IMR-90 (cell line): Measurements from ENCODE around the gene TGDS. TPM values are rescaled to one million over a fixed set of nuclear protein-coding genes. Genes with fewer than 3 reads are reported as not detected.

ENCODE experiments used
- ATAC-seq: fragments of 200-7000 bp; cut with Tn5 transposase; 2 replicates; pipeline ENCODE4 v1.9.1; 2020; ENCODE audit warnings: low read depth, mild to moderate bottlenecking, moderate library complexity
- BruUV-seq: library from RNA; stranded (reverse); fragments of 400-500 nt; replicated peaks from 2 replicates; lab custom pipeline; 2021; lab: Mats Ljungman, UMichigan
- CTCF ChIA-PET: fragments of 300-600 bp; formaldehyde crosslinking; extraction: SDS; loops from one replicate; lab custom pipeline; 2021; ENCODE audit warnings: antibody characterized with exemption; lab: Yijun Ruan, JAX
- POLR2A ChIA-PET: fragments of 300-600 bp; sonication (Branson Sonifier 250); formaldehyde crosslinking; loops from one replicate; lab custom pipeline; 2022; ENCODE audit warnings: antibody characterized with exemption; ENCODE audit not compliant: unreplicated experiment; lab: Charles Lee
- DNase-seq: peaks from one replicate; pipeline ENCODE4 v3.0.0; 2013
- H2AFZ ChIP-seq: replicated peaks from 2 replicates; pipeline ENCODE3; 2013; ENCODE audit warnings: low read length, mild to moderate bottlenecking; ENCODE audit not compliant: poor library complexity
- H2AK5ac ChIP-seq: 2 replicates; pipeline ENCODE4 v1.6.1; 2013; ENCODE audit warnings: low read depth, low read length, inconsistent platforms
- H2AK9ac ChIP-seq: replicated peaks from 2 replicates; pipeline ENCODE3; 2013; ENCODE audit warnings: mild to moderate bottlenecking, low read depth, low read length, moderate library complexity; ENCODE audit not compliant: poor library complexity
- H2BK120ac ChIP-seq: 2 replicates; pipeline ENCODE4 v1.6.1; 2013; ENCODE audit warnings: low read depth, low read length, inconsistent platforms
- H2BK15ac ChIP-seq: 3 replicates; pipeline ENCODE4 v1.6.1; 2013; ENCODE audit warnings: low read depth, low read length, inconsistent platforms
- H2BK20ac ChIP-seq: 2 replicates; pipeline ENCODE4 v1.6.1; 2013; ENCODE audit warnings: low read depth, mild to moderate bottlenecking, inconsistent platforms, low read length, moderate library complexity
- H2BK5ac ChIP-seq: 2 replicates; pipeline ENCODE4 v1.6.1; 2013; ENCODE audit warnings: mild to moderate bottlenecking, low read depth, low read length, inconsistent platforms; ENCODE audit not compliant: poor library complexity, severe bottlenecking
- H3K14ac ChIP-seq: replicated peaks from 2 replicates; pipeline ENCODE4 v1.6.1; 2013; ENCODE audit warnings: low read depth, low read length, inconsistent platforms
- H3K18ac ChIP-seq: 2 replicates; pipeline ENCODE4 v1.6.1; 2013; ENCODE audit warnings: low read depth, low read length, control low read depth
- H3K23ac ChIP-seq: 2 replicates; pipeline ENCODE4 v1.6.1; 2013; ENCODE audit warnings: low read depth, low read length, inconsistent platforms
- H3K27ac ChIP-seq: 2 replicates; pipeline ENCODE4 v1.5.1; 2013; ENCODE audit warnings: mild to moderate bottlenecking, control low read depth, low read length; ENCODE audit not compliant: insufficient read depth
- H3K27me3 ChIP-seq: 2 replicates; pipeline ENCODE4 v1.6.1; 2013; ENCODE audit warnings: low read length; ENCODE audit not compliant: control insufficient read depth, insufficient read depth
- H3K36me3 ChIP-seq: 2 replicates; pipeline ENCODE4 v1.6.1; 2013; ENCODE audit warnings: low read length, mixed read lengths; ENCODE audit not compliant: control insufficient read depth, insufficient read depth
- H3K4ac ChIP-seq: 2 replicates; pipeline ENCODE4 v1.6.1; 2013; ENCODE audit warnings: low read depth, low read length, inconsistent platforms
- H3K4me1 ChIP-seq: 2 replicates; pipeline ENCODE4 v1.6.1; 2013; ENCODE audit warnings: low read length, mixed read lengths; ENCODE audit not compliant: control insufficient read depth, insufficient read depth
- H3K4me2 ChIP-seq: 2 replicates; pipeline ENCODE4 v1.6.1; 2013; ENCODE audit warnings: low read depth, mild to moderate bottlenecking, control low read depth, low read length, moderate library complexity
- H3K4me3 ChIP-seq: 2 replicates; pipeline ENCODE4 v1.5.1; 2013; ENCODE audit warnings: low read depth, mild to moderate bottlenecking, control low read depth, low read length, moderate library complexity; ENCODE audit not compliant: insufficient read depth
- H3K56ac ChIP-seq: 2 replicates; pipeline ENCODE4 v1.6.1; 2013; ENCODE audit warnings: low read length, inconsistent platforms; ENCODE audit not compliant: insufficient read depth; ENCODE audit errors: extremely low read depth
- H3K79me1 ChIP-seq, 2 experiments: 2 replicates each; pipeline ENCODE4 v1.6.1; 2013; ENCODE audit warnings: low read length in 2 of 2, inconsistent platforms in 1 of 2, low read depth in 1 of 2
- H3K9ac ChIP-seq: 2 replicates; pipeline ENCODE4 v1.6.1; 2013; ENCODE audit warnings: low read depth, low read length, control low read depth
- H3K9me1 ChIP-seq: 2 replicates; pipeline ENCODE4 v1.6.1; 2013; ENCODE audit warnings: low read length, inconsistent platforms; ENCODE audit not compliant: insufficient read depth
- H3K9me3 ChIP-seq: 2 replicates; pipeline ENCODE4 v1.6.1; 2013; ENCODE audit warnings: low read length; ENCODE audit not compliant: control insufficient read depth, insufficient read depth
- H4K20me1 ChIP-seq: 2 replicates; pipeline ENCODE4 v1.6.1; 2013; ENCODE audit warnings: low read length, inconsistent platforms; ENCODE audit not compliant: insufficient read depth
- H4K5ac ChIP-seq: 2 replicates; pipeline ENCODE4 v1.6.1; 2013; ENCODE audit warnings: mild to moderate bottlenecking, low read depth, low read length, control low read depth
- H4K8ac ChIP-seq, 2 experiments: 2 replicates each; pipeline ENCODE4 v1.6.1; 2013; ENCODE audit warnings: low read depth in 2 of 2, low read length in 2 of 2, control low read depth in 1 of 2, inconsistent platforms in 1 of 2
- H4K91ac ChIP-seq: 2 replicates; pipeline ENCODE4 v1.6.1; 2013; ENCODE audit warnings: low read depth, low read length, inconsistent platforms; ENCODE audit not compliant: insufficient read depth
- BHLHE40 ChIP-seq: fragments of 150-350 bp; IDR thresholded peaks from 2 replicates; pipeline ENCODE4 v1.6.1; 2016; ENCODE audit warnings: mild to moderate bottlenecking, low read depth, low read length
- CEBPB ChIP-seq: IDR thresholded peaks from 2 replicates; pipeline ENCODE4 v1.6.1; 2012; ENCODE audit warnings: low read depth, low read length, improper control_type of control experiment
- FOS ChIP-seq: fragments of 150-350 bp; IDR thresholded peaks from 2 replicates; pipeline ENCODE4 v1.6.1; 2016; ENCODE audit warnings: low read depth, low read length
- MAZ ChIP-seq: IDR thresholded peaks from 2 replicates; pipeline ENCODE4 v1.6.1; 2012; ENCODE audit warnings: low read depth, mild to moderate bottlenecking, low read length, improper control_type of control experiment, moderate library complexity, borderline replicate concordance
- MXI1 ChIP-seq: IDR thresholded peaks from 2 replicates; pipeline ENCODE4 v1.6.1; 2012; ENCODE audit warnings: low read depth, mild to moderate bottlenecking, low read length, moderate library complexity, borderline replicate concordance
- POLR2A ChIP-seq: IDR thresholded peaks from 2 replicates; pipeline ENCODE4 v1.6.1; 2012; ENCODE audit warnings: mild to moderate bottlenecking, low read depth, low read length
- RCOR1 ChIP-seq: IDR thresholded peaks from 2 replicates; pipeline ENCODE4 v1.6.1; 2012; ENCODE audit warnings: mild to moderate bottlenecking, low read length, improper control_type of control experiment; ENCODE audit not compliant: insufficient replicate concordance
- USF2 ChIP-seq: fragments of 150-350 bp; IDR thresholded peaks from 2 replicates; pipeline ENCODE4 v1.6.1; 2017; ENCODE audit warnings: mild to moderate bottlenecking, antibody characterized with exemption, low read length, low read depth
- WGBS, 2 experiments: methylation state at CpG; one replicate each; pipeline versions ENCODE4 v1.1.5 to v1.1.7; 2013; ENCODE audit warnings: missing lambda C conversion rate in 2 of 2; ENCODE audit not compliant: insufficient read length in 1 of 2; ENCODE audit errors: extremely low coverage in 2 of 2; 5-methylcytosine and 5-hydroxymethylcytosine counted together
- dilution Hi-C: fragments of 300-500 bp; cut with HindIII; formaldehyde crosslinking; loops from one replicate; pipeline ENCODE4 v1.14.3; 2018; ENCODE audit warnings: low sequenced_read_pairs; ENCODE audit not compliant: unreplicated experiment
- in situ Hi-C: fragments of 300-500 bp; cut with MboI; formaldehyde crosslinking; loops from 3 replicates; pipeline ENCODE4 v1.14.3; 2019; ENCODE audit warnings: low sequenced_read_pairs, inconsistent platforms, mixed read lengths
- intact Hi-C: fragments of 100-400 bp; cut with micrococcal nuclease; formaldehyde crosslinking; loops from 2 replicates; pipeline ENCODE4 v1.10.0; 2022
- polyA plus RNA-seq, 3 experiments: library from polyadenylated mRNA; depleted of rRNA; stranded (reverse); fragments of >200 nt; gene quantifications; 2 replicates each; pipeline ENCODE4 v1.2.3, GENCODE V29; 2012; ENCODE audit warnings: low replicate concordance in 1 of 3
- total RNA-seq: library from RNA; depleted of rRNA; stranded (reverse); fragments of >200 nt; gene quantifications from 2 replicates; pipeline ENCODE4 v1.2.3, GENCODE V29; 2012
- TF ChIP-seq, protein P1 (sequence below): fragments of 150-350 bp; IDR thresholded peaks from 2 replicates; pipeline ENCODE4 v1.6.1; 2016; ENCODE audit warnings: low read depth, mild to moderate bottlenecking, low read length, moderate library complexity, borderline replicate concordance

The TGDS gene
- total and polyA plus RNA-seq, 2 of the 4 experiments (the other 2 are of a cell fraction): 9.6 to 15.6 TPM

DNA sequence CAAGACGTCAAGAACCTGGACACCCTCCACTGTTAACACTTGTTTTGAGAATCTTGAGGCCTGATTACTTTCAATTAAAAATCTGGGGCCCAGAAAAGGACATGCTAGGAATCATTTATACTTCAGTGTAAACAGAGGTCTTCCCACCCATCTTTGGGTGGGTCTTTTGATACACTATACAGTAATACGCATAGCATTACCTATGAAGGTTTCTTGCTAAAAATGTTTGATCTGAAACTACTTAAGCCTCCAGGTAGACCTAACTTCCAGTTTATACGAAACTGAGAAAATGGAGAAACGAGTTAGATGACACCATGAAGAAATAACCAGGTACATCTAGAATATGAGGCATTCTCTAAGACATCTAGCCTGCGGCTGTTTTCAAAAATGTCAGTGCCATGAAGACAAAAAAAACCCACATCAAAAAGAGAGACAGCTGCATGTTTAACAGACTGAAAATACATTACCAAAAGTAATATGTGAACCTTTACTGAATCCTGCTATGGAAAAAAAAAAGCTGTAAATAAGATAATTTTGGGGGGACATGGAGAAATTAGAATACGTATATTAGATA is 36.6 kb downstream of the TGDS start:
- DNase-seq: no peak

More for the DNA sequence above, 36.6 kb downstream of the TGDS start:
- Histone ChIP-seq H3K27ac (no peak overlapping the region), H4K8ac (no peak overlapping the region), H2BK20ac (no peak overlapping the region), H2AK5ac (no peak overlapping the region), H3K4me3 (no peak overlapping the region), H3K9ac (no peak overlapping the region), H2BK5ac (no peak overlapping the region), H4K91ac (no peak overlapping the region), H3K14ac (no peak overlapping the region), H3K79me1 (no peaks in the 10 kb centered on the region), H2AK9ac (no peak overlapping the region), H3K18ac (no peak overlapping the region), H3K9me3 (no peaks in the 10 kb centered on the region), H2AFZ (no peak overlapping the region), H4K20me1 (no peaks in the 10 kb centered on the region), H3K9me1 (no peaks in the 10 kb centered on the region), H3K27me3 (no peaks in the 10 kb centered on the region), H3K4ac (no peak overlapping the region), H3K36me3 (0 out of 2 replicates have a peak, but pooled peaks cover 2% of the 10 kb centered on the region), H2BK120ac (no peak overlapping the region), H3K23ac (no peak overlapping the region), H4K5ac (no peak overlapping the region), H3K4me1 (no peaks in the 10 kb centered on the region), H2BK15ac (no peak overlapping the region), H3K56ac (no peak overlapping the region), H3K4me2 (no peak overlapping the region)
- dilution Hi-C loops: no loop called here
- WGBS, 2 experiments: no CpG with 5 or more reads among the region's 6 CpGs
- CTCF ChIA-PET: no interaction called here
- intact Hi-C loops: no loop called here
- TF ChIP-seq CEBPB: no peak
- no peak for TF ChIP-seq MAZ
- no peak for TF ChIP-seq POLR2A
- TF ChIP-seq BHLHE40: no peak
- TF ChIP-seq FOS: no peak
- TF ChIP-seq, protein P1, sequence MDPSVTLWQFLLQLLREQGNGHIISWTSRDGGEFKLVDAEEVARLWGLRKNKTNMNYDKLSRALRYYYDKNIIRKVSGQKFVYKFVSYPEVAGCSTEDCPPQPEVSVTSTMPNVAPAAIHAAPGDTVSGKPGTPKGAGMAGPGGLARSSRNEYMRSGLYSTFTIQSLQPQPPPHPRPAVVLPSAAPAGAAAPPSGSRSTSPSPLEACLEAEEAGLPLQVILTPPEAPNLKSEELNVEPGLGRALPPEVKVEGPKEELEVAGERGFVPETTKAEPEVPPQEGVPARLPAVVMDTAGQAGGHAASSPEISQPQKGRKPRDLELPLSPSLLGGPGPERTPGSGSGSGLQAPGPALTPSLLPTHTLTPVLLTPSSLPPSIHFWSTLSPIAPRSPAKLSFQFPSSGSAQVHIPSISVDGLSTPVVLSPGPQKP: no peak
- TF ChIP-seq USF2: no peak
- no peak for TF ChIP-seq MXI1
- TF ChIP-seq RCOR1: no peak
- BruUV-seq: no TSS peak
- in situ Hi-C loops: no loop called here
- POLR2A ChIA-PET: no interaction called here
- ATAC-seq: no peak
